ENCODE results near the gene IER5. TPM values are rescaled to one million over a fixed set of nuclear protein-coding genes. Genes with fewer than 3 reads are reported as not detected.

IER5 gene
- polyA plus RNA-seq, 1 donor from 2014 or later, result 8.4 TPM

DNA sequence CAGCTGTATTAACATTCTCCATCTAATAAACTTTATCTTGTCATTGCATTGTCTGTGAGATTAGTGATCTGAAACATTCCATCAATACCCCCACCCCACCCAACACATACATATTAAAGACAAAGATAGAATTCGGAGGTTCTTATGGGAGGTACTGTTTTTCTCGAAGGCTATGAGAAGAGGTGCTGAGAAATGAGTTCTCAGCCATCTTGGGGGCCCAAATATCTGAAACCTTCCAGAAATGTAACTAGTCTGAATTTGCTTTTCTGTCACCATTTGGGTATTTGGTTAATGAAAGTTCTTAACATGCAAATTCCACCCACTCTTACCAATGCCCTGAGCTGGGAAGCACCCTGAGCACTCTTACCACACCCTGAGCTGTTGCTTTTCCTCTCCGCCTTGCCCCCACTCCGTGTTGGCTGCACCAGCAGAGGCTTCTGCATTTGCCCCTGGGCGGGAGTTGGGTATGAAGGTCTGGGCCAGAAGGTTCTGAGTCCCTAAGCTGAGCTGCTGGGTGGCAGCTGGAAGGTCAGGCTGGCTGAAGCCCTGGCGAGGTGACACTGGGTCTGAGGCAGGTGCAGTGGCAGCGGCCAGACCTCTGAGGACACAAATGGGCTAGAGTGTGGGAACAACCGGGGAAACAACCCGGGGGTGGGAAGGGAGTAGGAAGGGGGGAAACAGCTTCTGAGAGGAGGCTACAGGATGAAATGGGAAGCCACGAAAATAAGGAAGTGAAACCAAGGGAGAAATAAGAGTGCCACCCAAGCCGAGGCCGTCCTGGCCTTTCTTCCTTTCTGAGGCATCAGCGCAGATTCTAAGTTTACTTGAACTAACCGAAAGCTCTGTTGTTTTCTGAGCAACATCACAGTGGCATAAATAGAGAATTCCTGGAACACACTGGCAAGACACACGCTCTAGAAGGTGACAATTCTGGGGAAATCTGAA, 26.3 kb upstream of the IER5 start:
- no peak overlapping the region for H3K9ac ChIP-seq (ENCODE audit: low read length)
- no peak overlapping the region for H3K4me2 ChIP-seq (ENCODE audit: low read length)
- no peaks in the 10 kb centered on the region for H3K36me3 ChIP-seq (ENCODE audit: insufficient read depth, low read length)
- no peaks in the 10 kb centered on the region for H3K9me2 ChIP-seq (ENCODE audit: insufficient read depth, low read length)
- H2AFZ ChIP-seq (ENCODE audit: low read depth, low read length), result no peak overlapping the region
- H3K27ac ChIP-seq (ENCODE audit: low read length), result no peak overlapping the region
- H3K4me3 ChIP-seq (ENCODE audit: low read length), result no peak overlapping the region
- H3K79me2 ChIP-seq (replicated peaks; ENCODE audit: insufficient read depth, low read length), result no peaks in the 10 kb centered on the region
- H3F3A ChIP-seq (ENCODE audit: insufficient read depth, low read length, poor library complexity, severe bottlenecking), result no peaks in the 10 kb centered on the region
- H4K20me1 ChIP-seq (ENCODE audit: insufficient read depth), result no peaks in the 10 kb centered on the region
- no peaks in the 10 kb centered on the region for H3K27me3 ChIP-seq (ENCODE audit: insufficient read depth, low read depth, low read length)
- TF ChIP-seq, protein P1, sequence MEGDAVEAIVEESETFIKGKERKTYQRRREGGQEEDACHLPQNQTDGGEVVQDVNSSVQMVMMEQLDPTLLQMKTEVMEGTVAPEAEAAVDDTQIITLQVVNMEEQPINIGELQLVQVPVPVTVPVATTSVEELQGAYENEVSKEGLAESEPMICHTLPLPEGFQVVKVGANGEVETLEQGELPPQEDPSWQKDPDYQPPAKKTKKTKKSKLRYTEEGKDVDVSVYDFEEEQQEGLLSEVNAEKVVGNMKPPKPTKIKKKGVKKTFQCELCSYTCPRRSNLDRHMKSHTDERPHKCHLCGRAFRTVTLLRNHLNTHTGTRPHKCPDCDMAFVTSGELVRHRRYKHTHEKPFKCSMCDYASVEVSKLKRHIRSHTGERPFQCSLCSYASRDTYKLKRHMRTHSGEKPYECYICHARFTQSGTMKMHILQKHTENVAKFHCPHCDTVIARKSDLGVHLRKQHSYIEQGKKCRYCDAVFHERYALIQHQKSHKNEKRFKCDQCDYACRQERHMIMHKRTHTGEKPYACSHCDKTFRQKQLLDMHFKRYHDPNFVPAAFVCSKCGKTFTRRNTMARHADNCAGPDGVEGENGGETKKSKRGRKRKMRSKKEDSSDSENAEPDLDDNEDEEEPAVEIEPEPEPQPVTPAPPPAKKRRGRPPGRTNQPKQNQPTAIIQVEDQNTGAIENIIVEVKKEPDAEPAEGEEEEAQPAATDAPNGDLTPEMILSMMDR (IDR thresholded peaks at IDR 0.05; ENCODE audit: poor library complexity, severe bottlenecking), result no peak
- no peak for TF ChIP-seq SMC3 (conservative IDR thresholded peaks at IDR 0.05; ENCODE audit: poor library complexity)
- no peak for TF ChIP-seq REST (IDR thresholded peaks at IDR 0.05; ENCODE audit: borderline replicate concordance)
- no peak for TF ChIP-seq TAF1 (IDR thresholded peaks at IDR 0.05; ENCODE audit: low read depth)
- no peak for TF ChIP-seq RAD21 (conservative IDR thresholded peaks at IDR 0.05)
- TF ChIP-seq POLR2AphosphoS5 (IDR thresholded peaks at IDR 0.05), result no peak
- no peak for TF ChIP-seq EP300 (conservative IDR thresholded peaks at IDR 0.05; ENCODE audit: poor library complexity, severe bottlenecking)
- no peak for TF ChIP-seq MXI1 (conservative IDR thresholded peaks at IDR 0.05; ENCODE audit: poor library complexity, severe bottlenecking)
- no peak for TF ChIP-seq EZH2 (IDR thresholded peaks at IDR 0.05; ENCODE audit: borderline replicate concordance, insufficient read depth, low read length, poor library complexity, severe bottlenecking)
- H3K9me3 ChIP-seq (ENCODE audit: low read length), result peaks cover 3% of the 10 kb centered on the region

- no peaks in the 10 kb centered on the region for H3K36me3 ChIP-seq (ENCODE audit: insufficient read depth, low read length)
- H3K4me3 ChIP-seq (ENCODE audit: low read length), result no peak overlapping the region
- H3F3A ChIP-seq (ENCODE audit: insufficient read depth, low read length, poor library complexity, severe bottlenecking), result no peaks in the 10 kb centered on the region
- no peak overlapping the region for H3K4me2 ChIP-seq (ENCODE audit: low read length)
- no peaks in the 10 kb centered on the region for H3K27me3 ChIP-seq (ENCODE audit: insufficient read depth, low read depth, low read length)
- H3K9me3 ChIP-seq (ENCODE audit: low read length), result peaks cover 3% of the 10 kb centered on the region
- H3K79me2 ChIP-seq (replicated peaks; ENCODE audit: insufficient read depth, low read length), result no peaks in the 10 kb centered on the region
- H3K9me2 ChIP-seq (ENCODE audit: insufficient read depth, low read length), result no peaks in the 10 kb centered on the region
- H3K27ac ChIP-seq (ENCODE audit: low read length), result no peak overlapping the region
- H4K20me1 ChIP-seq (ENCODE audit: insufficient read depth), result no peaks in the 10 kb centered on the region
- H2AFZ ChIP-seq (ENCODE audit: low read depth, low read length), result no peak overlapping the region
- TF ChIP-seq REST (IDR thresholded peaks at IDR 0.05; ENCODE audit: borderline replicate concordance), result no peak
- no peak for TF ChIP-seq RAD21 (conservative IDR thresholded peaks at IDR 0.05)
- TF ChIP-seq POLR2AphosphoS5 (IDR thresholded peaks at IDR 0.05), result no peak
- no peak for TF ChIP-seq MXI1 (conservative IDR thresholded peaks at IDR 0.05; ENCODE audit: poor library complexity, severe bottlenecking)
- no peak for TF ChIP-seq SMC3 (conservative IDR thresholded peaks at IDR 0.05; ENCODE audit: poor library complexity)
- TF ChIP-seq, protein P1 (IDR thresholded peaks at IDR 0.05; ENCODE audit: poor library complexity, severe bottlenecking), result no peak
- no peak for TF ChIP-seq EZH2 (IDR thresholded peaks at IDR 0.05; ENCODE audit: borderline replicate concordance, insufficient read depth, low read length, poor library complexity, severe bottlenecking)
- TF ChIP-seq TAF1 (IDR thresholded peaks at IDR 0.05; ENCODE audit: low read depth), result no peak
- TF ChIP-seq EP300 (conservative IDR thresholded peaks at IDR 0.05; ENCODE audit: poor library complexity, severe bottlenecking), result no peak
- no peak overlapping the region for H3K9ac ChIP-seq (ENCODE audit: low read length)
Observed at GRCh38 chr1:181062836-181063428, 25.6 kb upstream of the IER5 start.
